Measurements from ENCODE around the gene WFDC6. TPM values are rescaled to one million over a fixed set of nuclear protein-coding genes. Genes with fewer than 3 reads are reported as not detected.

Gene WFDC6
- total RNA-seq, 1 experiment from 2014 or later: not detected

DNA sequence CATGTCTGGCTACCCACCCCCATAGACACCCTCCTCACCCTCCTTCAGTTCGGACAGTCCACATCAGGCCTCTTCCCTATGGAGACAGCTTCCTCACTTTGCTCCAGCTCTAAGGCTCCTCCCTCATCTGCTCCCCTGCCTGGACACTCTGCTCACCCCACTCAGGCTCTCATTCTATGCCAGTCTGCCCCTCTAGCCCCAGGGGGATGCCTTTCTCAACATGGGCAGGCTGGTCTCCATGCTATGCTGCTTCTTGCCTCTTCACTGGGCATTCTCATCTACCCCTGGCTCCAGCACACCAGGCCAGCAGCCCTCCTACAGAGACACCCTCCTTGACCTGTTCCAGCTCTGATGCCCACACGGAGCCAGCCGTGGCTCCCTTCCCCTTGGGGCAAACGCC lies 39.9 kb upstream of the WFDC6 start, which contains the start of gene WFDC8:
Gene WFDC8, minus strand, starts transcription at position 101 of the 400 bp plus-strand sequence. Its CDS starts 37 bp downstream, at position 64.
- CTCF ChIA-PET: no interaction called here

DNA sequence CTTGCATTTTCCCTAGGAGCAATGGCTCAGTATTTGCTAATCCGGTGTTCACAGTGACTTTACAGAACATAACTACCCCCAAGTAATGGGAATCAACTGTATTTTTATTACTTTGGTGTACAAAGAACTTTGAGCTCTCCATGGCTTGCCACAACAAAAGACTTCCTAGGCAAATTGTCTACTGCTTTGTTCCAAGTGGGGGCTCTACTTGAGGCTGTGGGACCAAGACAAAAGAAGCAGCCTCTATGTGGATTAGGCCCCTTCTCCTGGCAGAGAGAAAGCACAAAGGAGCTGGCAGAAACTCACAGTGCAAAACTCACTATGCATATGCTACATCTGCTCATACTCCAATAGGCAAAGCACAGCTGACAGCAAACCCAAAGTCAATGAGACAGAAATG lies 38.9 kb upstream of the WFDC6 start:
- intact Hi-C loops (cut with micrococcal nuclease; ENCODE audit: unreplicated experiment) (no loop called here), in situ Hi-C loops (cut with HindIII; ENCODE audit: low pct_unique_long_range_greater_than_20kb, low sequenced_read_pairs) (no loop called here)
- H3K4me1 ChIP-seq (ENCODE audit: control insufficient read depth, insufficient read depth, low read length): no peaks in the 10 kb centered on the region
- ChIA-PET CTCF (no interaction called here), POLR2A (no interaction called here)
- no peak overlapping the region for H3K27ac ChIP-seq (ENCODE audit: low read length)
- H3K36me3 ChIP-seq (ENCODE audit: control insufficient read depth, insufficient read depth, low read length): no peaks in the 10 kb centered on the region
- no peak overlapping the region for H3K4me3 ChIP-seq (ENCODE audit: low read depth in 2 of 2, low read length in 2 of 2)
- peaks cover 9% of the 10 kb centered on the region for H3K27me3 ChIP-seq (ENCODE audit: control insufficient read depth, insufficient read depth, low read length)
- ATAC-seq (no peak), DNase-seq (ENCODE audit: low read depth, low spot score) (no peak)
- TF ChIP-seq, protein P1, sequence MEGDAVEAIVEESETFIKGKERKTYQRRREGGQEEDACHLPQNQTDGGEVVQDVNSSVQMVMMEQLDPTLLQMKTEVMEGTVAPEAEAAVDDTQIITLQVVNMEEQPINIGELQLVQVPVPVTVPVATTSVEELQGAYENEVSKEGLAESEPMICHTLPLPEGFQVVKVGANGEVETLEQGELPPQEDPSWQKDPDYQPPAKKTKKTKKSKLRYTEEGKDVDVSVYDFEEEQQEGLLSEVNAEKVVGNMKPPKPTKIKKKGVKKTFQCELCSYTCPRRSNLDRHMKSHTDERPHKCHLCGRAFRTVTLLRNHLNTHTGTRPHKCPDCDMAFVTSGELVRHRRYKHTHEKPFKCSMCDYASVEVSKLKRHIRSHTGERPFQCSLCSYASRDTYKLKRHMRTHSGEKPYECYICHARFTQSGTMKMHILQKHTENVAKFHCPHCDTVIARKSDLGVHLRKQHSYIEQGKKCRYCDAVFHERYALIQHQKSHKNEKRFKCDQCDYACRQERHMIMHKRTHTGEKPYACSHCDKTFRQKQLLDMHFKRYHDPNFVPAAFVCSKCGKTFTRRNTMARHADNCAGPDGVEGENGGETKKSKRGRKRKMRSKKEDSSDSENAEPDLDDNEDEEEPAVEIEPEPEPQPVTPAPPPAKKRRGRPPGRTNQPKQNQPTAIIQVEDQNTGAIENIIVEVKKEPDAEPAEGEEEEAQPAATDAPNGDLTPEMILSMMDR (IDR thresholded peaks at IDR 0.05): no peak
- TF ChIP-seq, protein P2, sequence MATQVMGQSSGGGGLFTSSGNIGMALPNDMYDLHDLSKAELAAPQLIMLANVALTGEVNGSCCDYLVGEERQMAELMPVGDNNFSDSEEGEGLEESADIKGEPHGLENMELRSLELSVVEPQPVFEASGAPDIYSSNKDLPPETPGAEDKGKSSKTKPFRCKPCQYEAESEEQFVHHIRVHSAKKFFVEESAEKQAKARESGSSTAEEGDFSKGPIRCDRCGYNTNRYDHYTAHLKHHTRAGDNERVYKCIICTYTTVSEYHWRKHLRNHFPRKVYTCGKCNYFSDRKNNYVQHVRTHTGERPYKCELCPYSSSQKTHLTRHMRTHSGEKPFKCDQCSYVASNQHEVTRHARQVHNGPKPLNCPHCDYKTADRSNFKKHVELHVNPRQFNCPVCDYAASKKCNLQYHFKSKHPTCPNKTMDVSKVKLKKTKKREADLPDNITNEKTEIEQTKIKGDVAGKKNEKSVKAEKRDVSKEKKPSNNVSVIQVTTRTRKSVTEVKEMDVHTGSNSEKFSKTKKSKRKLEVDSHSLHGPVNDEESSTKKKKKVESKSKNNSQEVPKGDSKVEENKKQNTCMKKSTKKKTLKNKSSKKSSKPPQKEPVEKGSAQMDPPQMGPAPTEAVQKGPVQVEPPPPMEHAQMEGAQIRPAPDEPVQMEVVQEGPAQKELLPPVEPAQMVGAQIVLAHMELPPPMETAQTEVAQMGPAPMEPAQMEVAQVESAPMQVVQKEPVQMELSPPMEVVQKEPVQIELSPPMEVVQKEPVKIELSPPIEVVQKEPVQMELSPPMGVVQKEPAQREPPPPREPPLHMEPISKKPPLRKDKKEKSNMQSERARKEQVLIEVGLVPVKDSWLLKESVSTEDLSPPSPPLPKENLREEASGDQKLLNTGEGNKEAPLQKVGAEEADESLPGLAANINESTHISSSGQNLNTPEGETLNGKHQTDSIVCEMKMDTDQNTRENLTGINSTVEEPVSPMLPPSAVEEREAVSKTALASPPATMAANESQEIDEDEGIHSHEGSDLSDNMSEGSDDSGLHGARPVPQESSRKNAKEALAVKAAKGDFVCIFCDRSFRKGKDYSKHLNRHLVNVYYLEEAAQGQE (IDR thresholded peaks at IDR 0.05; ENCODE audit: insufficient read depth in 1 of 2, low read depth in 2 of 2, low read length in 1 of 2): no peak
- TF ChIP-seq SIN3A (IDR thresholded peaks at IDR 0.05; ENCODE audit: borderline replicate concordance, insufficient read depth, low read depth, low read length) (no peak), POLR2AphosphoS5 (IDR thresholded peaks at IDR 0.05; ENCODE audit: low read depth, low read length) (no peak), TCF7L2 (IDR thresholded peaks at IDR 0.05; ENCODE audit: low read depth, low read length) (no peak)
- no peaks in the 10 kb centered on the region for H3K9me3 ChIP-seq (ENCODE audit: control insufficient read depth, insufficient read depth, low read depth, low read length)
- BruUV-seq (replicated peaks): no TSS peak

More for the DNA sequence above, 39.9 kb upstream of the WFDC6 start, which contains the start of gene WFDC8:
- Histone ChIP-seq H3K4me3 (ENCODE audit: low read depth in 2 of 2, low read length in 2 of 2) (no peak within 1 kb of the TSS), H3K9me3 (ENCODE audit: control insufficient read depth, insufficient read depth, low read depth, low read length) (no peaks in the 10 kb centered on the region), H3K27ac (ENCODE audit: low read length) (no peak within 1 kb of the TSS), H3K36me3 (ENCODE audit: control insufficient read depth, insufficient read depth, low read length) (no peaks in the 10 kb centered on the region), H3K27me3 (ENCODE audit: control insufficient read depth, insufficient read depth, low read length) (peaks cover 9% of the 10 kb centered on the region), H3K4me1 (ENCODE audit: control insufficient read depth, insufficient read depth, low read length) (no peaks in the 10 kb centered on the region)
- no TSS peak for BruUV-seq (replicated peaks)
- ATAC-seq: no peak
- in situ Hi-C loops (cut with HindIII; ENCODE audit: low pct_unique_long_range_greater_than_20kb, low sequenced_read_pairs): no loop called here
- intact Hi-C loops (cut with micrococcal nuclease; ENCODE audit: unreplicated experiment): no loop called here
- no peak for DNase-seq (ENCODE audit: low read depth, low spot score)
- POLR2A ChIA-PET: no interaction called here
- TF ChIP-seq, protein P1 (IDR thresholded peaks at IDR 0.05): no peak
- TF ChIP-seq POLR2AphosphoS5 (IDR thresholded peaks at IDR 0.05; ENCODE audit: low read depth, low read length) (no peak), SIN3A (IDR thresholded peaks at IDR 0.05; ENCODE audit: borderline replicate concordance, insufficient read depth, low read depth, low read length) (no peak), TCF7L2 (IDR thresholded peaks at IDR 0.05; ENCODE audit: low read depth, low read length) (no peak)
- TF ChIP-seq, protein P2 (IDR thresholded peaks at IDR 0.05; ENCODE audit: insufficient read depth in 1 of 2, low read depth in 2 of 2, low read length in 1 of 2): no peak

Measured in Panc1 (cell line).